Prostate gland (tissue), 2 donors: ENCODE results near the gene C16orf90. TPM values are rescaled to one million over a fixed set of nuclear protein-coding genes. Genes with fewer than 3 reads are reported as not detected.

Source experiments
- DNase-seq: peaks from one replicate; pipeline ENCODE4 v3.0.0-alpha.2; 2019; ENCODE audit warnings: low spot score
- H3K27ac ChIP-seq, 2 donors: fragments of 200-600 bp; sonication (generic); 2 replicates each; pipeline ENCODE4 v1.5.1; 2017 to 2019
- H3K27me3 ChIP-seq: fragments of 200-600 bp; sonication (generic); replicated peaks from 2 replicates; pipeline ENCODE4 v1.5.1; 2019; ENCODE audit not compliant: insufficient read depth
- H3K36me3 ChIP-seq, 2 donors: fragments of 200-600 bp; sonication (generic); 1 replicate in 1 of 2; 2 replicates in 1 of 2; pipeline versions ENCODE4 v1.5.1 to v1.8.1; 2017 to 2019
- H3K4me1 ChIP-seq: fragments of 200-600 bp; sonication (generic); replicated peaks from 2 replicates; pipeline ENCODE4 v1.5.1; 2019
- H3K4me3 ChIP-seq, 2 donors: fragments of 200-600 bp; sonication (generic); 2 replicates each; pipeline ENCODE4 v1.5.1; 2017 to 2019
- H3K9me3 ChIP-seq: fragments of 200-600 bp; sonication (generic); 2 replicates; pipeline ENCODE4 v1.5.1; 2017
- CTCF ChIP-seq, 4 experiments: fragments of 200-600 bp in 2 of 4; fragments of 450-650 bp in 2 of 4; sonication (generic) in 2 of 4; IDR thresholded peaks; 1 replicate in 3 of 4; 2 replicates in 1 of 4; pipeline ENCODE4 v1.5.1; 2016 to 2019; ENCODE audit warnings: antibody characterized with exemption in 4 of 4, mild to moderate bottlenecking in 2 of 4, moderate library complexity in 2 of 4
- POLR2A ChIP-seq: fragments of 450-650 bp; IDR thresholded peaks from one replicate; pipeline ENCODE4 v1.6.1; 2016; ENCODE audit warnings: antibody characterized with exemption, mild to moderate bottlenecking
- POLR2AphosphoS5 ChIP-seq: sonication (generic); formaldehyde crosslinking; IDR thresholded peaks from one replicate; pipeline ENCODE4 v1.6.1; 2017; ENCODE audit warnings: antibody characterized with exemption
- WGBS: methylation state at CpG from one replicate; pipeline ENCODE4 v1.1.5; 2018; 5-methylcytosine and 5-hydroxymethylcytosine counted together
- intact Hi-C: fragments of 100-400 bp; cut with DNase I; formaldehyde crosslinking; loops from one replicate; pipeline ENCODE4 v1.14.2; 2022
- total RNA-seq, 2 donors: library from RNA; depleted of rRNA; stranded (reverse); fragments of >200 nt; gene quantifications; one replicate each; pipeline ENCODE4 v1.1.0, GENCODE V29; 2016

C16orf90 gene
- total RNA-seq, 2 donors from 2014 or later: 1.1 TPM; not detected in 1

DNA sequence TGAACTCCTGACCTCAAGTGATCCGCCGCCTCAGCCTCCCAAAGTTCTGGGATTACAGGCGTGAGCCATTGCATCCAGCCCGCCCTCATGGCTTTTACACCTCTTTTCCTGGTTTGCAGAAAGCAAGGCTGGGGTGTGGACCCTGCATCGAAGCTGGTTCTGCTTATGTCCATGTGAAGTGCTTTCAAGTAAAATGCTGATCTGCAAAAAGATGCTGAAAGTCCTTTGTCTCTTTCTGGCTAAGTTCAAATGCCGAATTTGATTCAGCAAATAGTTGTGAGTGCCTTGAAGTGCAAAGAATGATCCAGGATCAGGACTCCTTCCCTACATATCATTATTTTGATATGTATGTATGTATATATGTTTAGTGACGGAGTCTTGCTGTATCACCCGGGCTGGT is 34.7 kb downstream of the C16orf90 start:
- 89% methylated on average over 8 of the region's 8 CpGs for WGBS
- no peaks in the 10 kb centered on the region for H3K27me3 ChIP-seq
- no peak for TF ChIP-seq CTCF (IDR thresholded peaks at IDR 0.05)
- no peak for TF ChIP-seq POLR2A
- TF ChIP-seq POLR2AphosphoS5: no peak
- no peaks in the 10 kb centered on the region for H3K9me3 ChIP-seq
- peak overlapping the region in 1 of 2 donors; percentile 3 for H3K27ac ChIP-seq
- peaks cover 21% of the 10 kb centered on the region for H3K4me1 ChIP-seq
- H3K4me3 ChIP-seq: no peak overlapping the region
- no peak for DNase-seq
- H3K36me3 ChIP-seq: no peaks in the 10 kb centered on the region
- intact Hi-C loops: no loop called here

- TF ChIP-seq POLR2AphosphoS5 (no peak), CTCF (IDR thresholded peaks at IDR 0.05) (no peak), POLR2A (no peak)
- Histone ChIP-seq H3K4me3 (no peak overlapping the region), H3K36me3 (no peaks in the 10 kb centered on the region), H3K9me3 (no peaks in the 10 kb centered on the region), H3K27ac (peak overlapping the region in 1 of 2 donors; percentile 3), H3K27me3 (no peaks in the 10 kb centered on the region), H3K4me1 (peaks cover 21% of the 10 kb centered on the region)
- WGBS: 71% methylated on average over 7 of the region's 7 CpGs
- intact Hi-C loops: no loop called here
- DNase-seq: no peak
These were observed 35.2 kb downstream of the C16orf90 start for GRCh38 chr16:3460121-3460520.

GRCh38 chr16:3459401-3460090 is 35.7 kb downstream of the C16orf90 start:
- 48% methylated on average over 9 of the region's 9 CpGs for WGBS
- intact Hi-C loops: loop anchor here (2.0 kb wide), 1 partner anchor 59 kb away; the partner anchor contains the start of genes ZNF174 and ZSCAN32
- peaks cover 21% of the 10 kb centered on the region for H3K4me1 ChIP-seq
- no peak for DNase-seq
- H3K9me3 ChIP-seq: no peaks in the 10 kb centered on the region
- H3K27me3 ChIP-seq: no peaks in the 10 kb centered on the region
- peak overlapping the region in 1 of 2 donors; percentile 78 for H3K4me3 ChIP-seq
- H3K36me3 ChIP-seq: no peaks in the 10 kb centered on the region
- H3K27ac ChIP-seq: peak overlapping the region; percentile 93 to 97
- TF ChIP-seq POLR2A (no peak), POLR2AphosphoS5 (no peak), CTCF (IDR thresholded peaks at IDR 0.05) (peak in 1 of 4 experiments; percentile 2)

GRCh38 chr16:3458852-3459361 is 36.4 kb downstream of the C16orf90 start:
- intact Hi-C loops: loop anchor here (2.0 kb wide), 1 partner anchor 58 kb away; the partner anchor contains the start of genes ZNF174 and ZSCAN32

More at GRCh38 chr16:3458852-3459361, 36.4 kb downstream of the C16orf90 start:
- no peak for DNase-seq
- Histone ChIP-seq H3K36me3 (no peaks in the 10 kb centered on the region), H3K9me3 (no peaks in the 10 kb centered on the region), H3K4me1 (peaks cover 21% of the 10 kb centered on the region), H3K27ac (peak overlapping the region; percentile 93 to 97), H3K4me3 (peak overlapping the region; percentile 78 to 81), H3K27me3 (no peaks in the 10 kb centered on the region)
- no peak for TF ChIP-seq POLR2A
- no peak for TF ChIP-seq POLR2AphosphoS5
- no peak for TF ChIP-seq CTCF (IDR thresholded peaks at IDR 0.05)
- 2% methylated on average over 10 of the region's 10 CpGs for WGBS
